NCI-H1694 (cell line): ENCODE measurements around the gene MBNL1.

Source experiments
- DNase-seq: peaks from one replicate; lab custom pipeline; 2025; lab: John Stamatoyannopoulos, UW

The MBNL1 gene

GRCh38 chr3:152253514-152253913, 15.2 kb upstream of the MBNL1 start:
- DNase-seq = no peak

GRCh38 chr3:152254041-152254440, 14.7 kb upstream of the MBNL1 start:
- DNase-seq = no peak

DNA sequence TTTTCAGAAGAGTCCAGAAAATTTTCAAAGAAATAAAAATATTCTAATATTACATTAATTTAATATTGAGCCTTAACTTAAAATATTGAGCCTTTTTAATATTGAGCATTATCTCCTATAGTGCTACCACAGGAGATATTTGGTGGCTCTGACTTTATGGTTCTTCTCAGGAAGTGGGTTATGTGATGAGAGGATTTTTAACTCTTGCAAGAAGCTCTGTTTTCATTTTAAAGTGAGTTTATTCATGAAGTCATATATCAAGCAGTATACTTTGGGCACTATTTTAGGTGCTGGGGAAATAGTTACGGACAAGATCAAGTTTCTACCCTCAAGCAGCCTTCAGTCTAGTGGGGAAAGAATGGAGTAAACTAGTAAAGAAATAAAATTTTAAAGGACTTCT, 13.4 kb upstream of the MBNL1 start:
- no peak for DNase-seq

DNA sequence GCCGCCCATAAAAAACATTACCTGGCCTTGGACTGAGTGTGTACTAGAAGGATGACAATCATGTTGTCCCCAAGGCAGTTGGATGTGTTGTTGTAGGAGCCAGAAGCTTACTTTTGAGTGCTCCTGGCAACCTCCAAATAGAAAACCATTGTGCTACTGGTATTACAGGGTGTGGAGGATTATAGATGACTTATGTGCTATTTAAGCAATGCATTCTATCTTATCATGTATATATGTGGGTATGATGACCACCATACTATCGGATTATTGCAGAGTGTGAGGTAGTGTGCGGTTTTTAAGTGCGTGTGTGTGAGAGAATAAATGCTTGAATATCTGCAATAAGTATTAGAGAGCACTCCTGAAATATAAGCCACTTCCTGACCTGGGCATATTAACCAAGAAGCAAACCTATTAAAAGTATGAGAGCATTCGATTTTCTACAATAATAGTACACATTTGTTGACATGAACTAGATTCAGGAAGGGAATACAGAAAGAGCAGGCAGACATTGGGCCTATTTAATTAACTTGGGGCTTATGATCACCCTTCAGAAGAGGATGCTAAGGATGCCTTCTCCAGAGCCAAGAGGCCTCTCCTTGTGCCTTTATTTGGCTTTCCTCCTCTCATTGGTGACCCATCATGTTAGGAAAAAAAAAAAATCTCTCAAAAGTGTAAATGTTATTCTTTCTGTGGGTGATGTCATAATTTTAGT, 11.7 kb upstream of the MBNL1 start:
- no peak for DNase-seq

- no peak for DNase-seq
Measured at GRCh38 chr3:152257563-152258035, 11.1 kb upstream of the MBNL1 start.

DNA sequence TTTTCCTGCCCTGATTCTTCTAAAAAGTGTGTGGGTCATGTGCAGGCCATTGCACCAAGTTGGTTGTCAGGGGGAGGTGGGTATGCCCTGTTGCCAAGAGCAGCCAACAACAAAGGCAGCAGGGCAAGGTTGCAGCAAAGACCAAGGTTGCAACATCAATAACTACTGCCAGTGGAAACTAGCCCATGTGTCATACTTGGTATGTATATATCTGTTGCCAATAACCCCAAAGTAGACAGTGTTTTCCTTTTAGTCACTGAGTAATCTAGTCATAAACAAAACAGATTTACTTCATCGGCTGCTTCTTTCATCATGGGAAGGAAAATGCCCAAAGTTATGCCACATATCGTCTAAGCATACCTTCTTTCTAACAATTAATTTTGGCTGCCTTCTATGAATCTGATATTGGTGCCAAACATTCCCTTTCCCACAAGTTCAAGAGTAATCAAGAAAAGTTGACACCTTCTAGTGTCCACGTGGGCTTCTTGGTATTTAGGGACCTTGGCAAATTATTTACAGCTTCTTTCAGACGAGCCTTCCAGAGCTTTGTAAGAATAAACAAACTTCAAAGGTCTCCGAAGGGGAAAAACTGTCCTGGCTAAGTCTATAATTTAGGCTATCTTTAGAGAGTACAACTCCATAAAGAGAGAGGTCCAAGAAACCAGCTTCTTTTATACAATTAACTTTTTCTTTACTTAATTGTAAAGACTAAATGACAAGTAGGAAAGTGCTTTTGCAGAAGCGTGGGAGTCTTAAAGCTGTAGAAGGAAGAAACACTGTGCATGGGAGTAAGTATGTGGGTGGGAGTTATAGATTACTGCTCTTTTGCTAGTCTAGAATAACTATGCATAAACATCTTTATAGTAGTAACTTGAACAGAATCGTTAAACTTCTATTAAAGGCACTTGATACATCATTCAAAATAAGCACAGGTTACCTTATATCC, 10.0 kb upstream of the MBNL1 start:
- DNase-seq = no peak

- DNase-seq = no peak
Measured at GRCh38 chr3:152259468-152259867, 9.3 kb upstream of the MBNL1 start.

DNA sequence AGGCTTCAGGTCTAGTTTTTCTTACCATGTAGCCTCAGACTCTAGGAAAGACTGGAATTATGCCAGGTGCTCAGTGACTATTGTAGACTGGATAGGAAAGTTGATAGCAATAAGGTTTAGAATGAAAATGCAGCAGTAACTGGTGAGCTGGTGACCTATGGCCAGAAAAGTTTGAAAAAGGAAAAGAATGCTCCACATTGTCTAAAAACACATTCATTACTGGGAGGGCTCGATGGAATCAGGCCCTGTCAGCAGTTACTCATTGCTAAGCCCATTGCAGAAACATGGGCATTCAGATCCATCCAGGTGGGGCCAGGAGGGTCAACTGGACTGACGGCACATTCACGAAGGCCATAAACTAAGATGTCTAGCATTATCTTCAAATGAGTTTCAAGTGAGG, 8.7 kb upstream of the MBNL1 start:
- no peak for DNase-seq

- DNase-seq = no peak
Measured at GRCh38 chr3:152260529-152260928, 8.2 kb upstream of the MBNL1 start.

GRCh38 chr3:152261329-152261728, 7.4 kb upstream of the MBNL1 start:
- no peak for DNase-seq

DNA sequence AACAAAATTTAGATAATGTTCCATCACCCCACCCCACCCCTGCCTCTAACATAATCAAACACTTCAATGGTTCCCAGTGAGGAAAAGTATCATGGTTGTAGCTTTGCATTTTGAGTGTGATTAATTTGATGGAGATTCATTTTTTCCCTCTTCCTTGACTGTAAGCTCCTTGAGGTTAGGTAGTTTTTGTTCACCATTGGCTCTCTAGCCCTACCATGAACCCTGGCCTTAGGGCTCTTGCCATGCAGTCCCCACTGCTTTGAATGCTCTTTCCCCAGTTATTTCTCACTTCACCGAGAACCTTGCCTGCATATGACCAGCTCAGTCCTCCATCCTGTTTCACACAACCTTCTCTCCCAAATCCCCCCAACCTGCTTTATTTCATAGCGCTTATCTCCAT, 5.0 kb upstream of the MBNL1 start:
- no peak for DNase-seq

DNA sequence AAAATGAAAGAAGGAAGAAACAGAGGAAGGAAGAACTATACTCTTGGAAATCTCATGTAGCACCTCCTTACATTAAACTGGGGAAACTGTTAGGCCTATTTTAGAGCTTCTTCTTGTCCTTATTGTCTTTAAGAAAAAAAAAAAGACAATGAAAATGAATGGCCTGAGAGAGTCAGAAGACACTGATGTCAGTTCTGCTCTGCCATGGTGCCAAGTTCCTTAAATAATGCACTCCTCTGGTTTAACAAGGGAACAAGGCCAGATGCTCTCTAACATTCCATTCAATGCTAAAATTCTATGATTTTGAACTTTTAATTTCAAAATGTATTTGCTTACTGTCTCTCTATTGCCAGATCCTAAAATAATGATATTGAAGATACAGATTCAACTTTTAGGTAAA, 4.4 kb upstream of the MBNL1 start:
- DNase-seq = no peak

DNA sequence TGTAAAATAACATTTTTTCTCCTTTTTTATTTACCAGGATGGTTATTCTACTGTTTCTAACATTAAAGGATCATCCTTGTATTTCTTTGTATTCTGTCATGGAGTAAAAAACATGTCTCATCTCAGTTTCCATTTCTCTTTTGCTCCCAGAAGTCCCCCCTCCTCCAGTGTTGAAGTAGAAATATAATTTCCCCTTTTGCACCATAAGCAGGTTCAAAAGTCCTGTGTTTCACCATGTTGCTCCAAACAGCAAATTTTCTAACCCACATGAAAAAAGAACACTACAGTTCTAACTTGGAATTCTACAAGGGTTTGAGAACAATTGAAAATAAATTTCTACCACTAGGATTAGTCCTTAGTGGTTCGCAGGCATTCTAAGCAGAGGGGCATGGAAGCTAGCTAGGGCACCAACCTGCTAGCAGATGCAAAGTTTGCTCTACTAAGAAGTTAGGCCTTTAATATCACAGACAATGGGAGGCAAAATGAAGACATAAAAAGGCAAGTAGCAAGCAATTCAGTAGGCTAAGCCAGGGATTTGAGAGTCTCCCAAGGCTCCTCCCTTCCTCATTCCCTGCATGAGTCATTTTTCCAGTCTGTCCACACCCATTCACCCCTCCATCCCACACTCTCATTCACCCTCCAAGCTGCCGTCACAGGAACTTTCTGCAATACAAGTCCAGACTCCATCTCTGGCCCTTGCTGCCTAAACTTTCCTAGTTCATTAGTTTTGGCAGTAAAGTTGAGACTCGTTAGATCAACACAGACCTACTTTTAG, 2.3 kb upstream of the MBNL1 start:
- DNase-seq = no peak

GRCh38 chr3:152267831-152268554, 736 bp upstream of the MBNL1 start:
- peak; percentile 32 for DNase-seq

GRCh38 chr3:152269056-152269830, 514 bp downstream of the MBNL1 start:
- peak; percentile 65 for DNase-seq

- peak; percentile 65 for DNase-seq
Measured at GRCh38 chr3:152269831-152270734, 1.4 kb downstream of the MBNL1 start.

GRCh38 chr3:152270937-152271336, 2.2 kb downstream of the MBNL1 start:
- DNase-seq = no peak

- DNase-seq = no peak
Measured at GRCh38 chr3:152271501-152272236, 2.9 kb downstream of the MBNL1 start.

DNA sequence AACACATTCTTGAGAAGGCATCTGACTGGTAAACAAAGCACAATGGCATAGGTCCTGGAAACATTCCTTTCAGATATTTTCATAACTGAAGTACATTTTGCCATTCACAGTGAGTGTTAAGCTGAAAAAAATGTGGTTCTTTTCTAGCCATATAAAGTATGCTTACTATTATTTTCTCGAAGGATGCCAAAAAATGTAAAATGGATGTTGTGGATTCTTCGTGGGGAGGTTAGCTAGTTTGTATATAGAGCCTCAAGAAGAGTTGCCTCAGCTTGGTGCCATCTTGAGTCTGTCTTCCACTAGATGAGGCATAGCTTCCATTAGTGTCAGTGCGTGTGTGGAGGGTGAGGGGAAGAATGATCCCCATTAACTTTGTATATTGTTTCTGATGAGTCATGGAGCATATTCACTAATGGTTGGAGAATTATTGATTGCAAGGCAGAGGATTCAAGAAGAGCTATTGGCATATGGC, 4.1 kb downstream of the MBNL1 start:
- no peak for DNase-seq
